Epidermal melanocyte (primary cell): ENCODE results near the gene LRRK1.

Experiments used
- DNase-seq: peaks from one replicate; pipeline ENCODE4 v3.0.0; 2011; ENCODE audit warnings: low spot score; ENCODE audit not compliant: insufficient read length

Gene LRRK1

GRCh38 chr15:101108791-101109190 lies 189.6 kb downstream of the LRRK1 start:
- DNase-seq: no peak

DNA sequence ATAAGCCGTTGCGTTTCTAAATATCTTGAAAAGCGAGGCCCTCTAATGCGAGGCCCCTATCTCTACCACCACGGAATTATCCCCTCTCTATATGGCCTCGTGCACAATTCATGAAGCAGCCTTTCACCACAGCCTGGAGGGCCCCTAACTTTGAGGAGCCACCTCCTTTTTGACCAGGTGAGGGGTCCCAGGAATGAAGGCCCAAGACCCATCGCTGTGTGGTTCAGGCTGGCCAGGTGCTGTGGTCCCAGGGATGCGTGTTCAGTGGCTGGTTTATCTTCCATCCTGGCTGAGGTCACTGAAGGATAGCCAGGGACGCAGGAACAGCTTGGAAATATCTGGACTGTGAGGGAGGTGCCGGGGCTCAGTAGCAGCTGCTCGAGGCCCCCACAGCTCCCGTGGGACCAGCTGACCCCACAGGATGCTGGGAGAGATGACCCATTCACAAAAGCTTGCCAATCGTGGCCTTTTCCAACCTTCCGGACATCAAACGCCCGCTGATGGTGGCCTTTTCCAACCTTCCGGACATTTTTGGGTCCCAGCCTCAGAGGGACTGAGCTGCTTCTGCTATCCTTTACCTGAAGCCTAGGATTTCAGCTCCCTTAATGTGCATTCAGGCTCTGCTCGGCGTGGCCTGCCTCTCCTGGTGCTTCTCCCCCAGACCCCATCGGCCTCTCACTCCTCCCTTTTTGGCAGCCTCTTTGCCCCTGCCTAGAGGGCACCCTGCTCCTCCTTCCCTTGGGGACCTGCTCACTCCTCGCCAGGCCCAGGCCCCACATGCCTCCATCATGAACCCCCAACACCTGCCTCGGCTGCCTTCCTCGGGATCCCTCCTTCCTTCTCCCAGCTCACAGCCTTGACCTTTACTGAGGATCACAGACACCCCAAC lies 191.8 kb downstream of the LRRK1 start:
- no peak for DNase-seq

GRCh38 chr15:101111570-101112262 lies 192.6 kb downstream of the LRRK1 start:
- no peak for DNase-seq

DNA sequence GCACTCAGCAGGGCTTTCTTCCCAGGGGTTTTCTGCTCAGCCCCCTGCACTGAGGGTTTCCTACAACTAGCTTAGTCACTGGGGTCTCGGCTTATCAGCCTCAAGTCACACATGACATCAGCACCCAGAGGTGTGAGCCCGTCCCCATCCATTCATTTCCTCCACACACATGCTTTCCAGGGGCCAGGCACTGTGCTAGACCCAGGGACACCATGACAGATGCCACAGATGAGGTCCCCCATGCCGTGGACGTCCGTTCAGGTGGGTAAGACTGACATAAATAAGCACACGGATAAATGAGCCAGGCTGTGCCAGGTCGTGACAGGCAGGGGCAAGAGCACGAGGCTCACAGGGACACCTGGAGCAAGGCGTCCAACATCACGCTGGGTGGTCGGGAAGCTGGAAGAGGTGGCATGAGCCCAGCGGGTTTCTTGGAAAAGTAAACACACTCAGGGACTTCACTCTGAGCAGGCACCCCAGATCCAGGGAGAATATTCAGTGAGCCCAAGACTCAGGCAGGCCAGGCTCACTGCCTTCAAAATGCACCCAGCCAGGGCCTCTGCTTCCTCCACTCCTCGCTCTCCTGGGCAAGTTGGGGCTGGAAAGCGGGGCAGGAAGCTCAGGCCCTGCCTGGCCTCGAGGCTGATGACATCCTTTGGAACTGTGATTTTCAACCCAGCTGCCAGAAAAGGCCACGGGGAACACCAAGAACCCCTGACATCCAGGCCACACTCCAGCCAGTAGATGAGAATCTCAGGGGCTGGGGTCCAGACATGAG lies 193.4 kb downstream of the LRRK1 start:
- no peak for DNase-seq

DNA sequence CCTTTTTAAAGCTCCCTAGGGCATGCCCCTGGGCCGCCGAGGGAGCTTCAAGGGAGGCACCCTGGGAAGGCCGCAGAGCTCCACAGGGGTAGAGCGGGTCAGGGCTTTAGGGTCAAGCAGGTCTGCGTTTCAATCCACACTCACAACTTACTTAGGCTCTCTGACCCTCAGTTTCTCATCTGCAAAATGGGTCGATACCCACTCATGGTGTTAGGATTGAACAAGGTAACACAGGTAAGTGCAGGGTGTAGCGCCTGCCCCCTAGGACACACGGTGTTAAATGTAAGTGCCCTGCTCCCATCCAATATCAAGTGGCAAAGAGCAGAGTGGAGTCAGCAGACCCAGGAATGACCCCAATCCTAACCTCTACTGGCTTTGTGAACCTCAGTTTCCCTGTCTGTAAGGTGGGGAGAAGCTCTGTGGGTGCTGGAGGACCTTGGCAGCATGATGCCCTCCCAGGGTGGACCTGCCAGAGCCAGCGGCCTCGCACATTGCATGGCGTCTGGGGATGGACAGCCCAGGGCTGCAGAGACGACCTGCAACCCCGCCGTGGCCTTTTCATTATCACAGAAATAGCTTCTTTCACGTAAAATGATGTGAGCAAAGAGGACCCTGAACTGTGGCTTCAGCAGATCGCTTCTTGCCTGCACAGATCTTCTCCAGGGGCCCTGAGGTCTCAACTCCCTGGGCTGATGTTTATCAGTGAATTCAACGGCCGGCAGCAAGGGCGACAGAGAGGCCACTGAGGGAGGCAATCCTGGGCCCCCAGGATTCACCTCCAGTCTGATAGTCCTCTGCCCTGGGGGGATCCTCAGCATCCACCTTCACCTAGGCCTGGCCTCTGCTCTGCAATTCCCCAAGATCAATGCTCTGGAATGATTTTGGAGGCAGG lies 194.2 kb downstream of the LRRK1 start:
- no peak for DNase-seq

DNA sequence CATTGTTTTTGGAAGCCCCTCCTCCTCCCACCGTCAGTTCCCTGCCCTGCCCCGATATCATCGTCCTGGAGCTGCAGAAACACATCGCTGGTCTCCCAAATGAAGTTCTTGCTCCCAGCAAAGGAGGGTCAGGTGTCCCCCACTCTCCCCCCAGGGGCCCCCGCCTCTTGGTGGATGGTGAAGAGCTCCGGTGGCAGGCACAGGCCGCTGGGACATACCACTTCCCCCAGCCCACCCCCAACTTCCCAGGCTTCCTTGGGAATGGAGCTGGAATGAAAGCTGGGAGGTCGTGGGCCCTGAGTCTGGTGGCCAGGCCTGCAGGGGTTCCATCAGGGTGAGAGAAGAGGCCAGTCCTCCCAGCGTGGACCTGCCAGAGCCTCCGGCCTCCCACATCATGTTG lies 195.0 kb downstream of the LRRK1 start:
- no peak for DNase-seq

- DNase-seq: no peak
These were observed 195.5 kb downstream of the LRRK1 start for GRCh38 chr15:101114610-101115009.

GRCh38 chr15:101115393-101115785 lies 196.2 kb downstream of the LRRK1 start:
- no peak for DNase-seq

- no peak for DNase-seq
These were observed 196.9 kb downstream of the LRRK1 start for GRCh38 chr15:101115786-101116680.

GRCh38 chr15:101116681-101116976 lies 197.5 kb downstream of the LRRK1 start:
- no peak for DNase-seq

DNA sequence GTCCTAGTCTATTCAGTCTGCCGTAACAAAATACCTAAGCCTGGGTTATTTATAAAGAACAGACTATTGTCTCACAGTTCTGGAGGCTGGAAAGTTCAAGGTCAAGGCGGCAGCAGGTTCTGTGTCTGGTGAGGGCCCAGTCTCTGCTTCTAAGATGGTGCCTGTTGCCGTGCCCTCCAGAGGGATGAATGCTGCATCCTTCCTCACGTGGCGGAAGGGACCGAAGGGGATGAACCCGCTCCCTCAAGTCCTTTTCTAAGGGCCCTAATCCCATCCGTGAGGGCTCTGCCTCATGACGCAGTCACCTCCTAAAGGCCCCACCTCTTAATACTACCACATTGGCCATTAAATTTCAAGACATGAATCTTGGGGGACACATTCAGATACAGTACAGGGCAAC lies 199.0 kb downstream of the LRRK1 start:
- no peak for DNase-seq

DNA sequence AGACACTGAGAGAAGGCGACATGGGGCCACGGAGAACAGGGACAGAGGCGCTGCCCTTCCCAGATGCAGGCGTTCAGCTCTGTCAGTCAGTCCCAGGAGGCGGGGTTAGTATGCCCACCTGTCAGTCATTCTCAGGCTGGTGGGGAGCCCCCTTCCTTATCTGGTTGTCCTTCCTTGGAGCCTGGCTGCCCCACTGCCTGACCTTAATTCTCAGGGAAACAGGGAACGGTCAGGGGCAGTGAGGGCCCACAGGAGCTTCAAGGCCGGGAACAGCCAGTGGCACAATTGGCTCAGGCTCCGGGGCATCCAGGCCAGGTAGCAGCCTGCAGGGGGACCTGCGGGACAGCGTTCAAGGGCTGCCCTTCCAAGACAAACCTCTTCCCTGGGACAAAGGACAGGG lies 199.5 kb downstream of the LRRK1 start:
- DNase-seq: no peak

DNA sequence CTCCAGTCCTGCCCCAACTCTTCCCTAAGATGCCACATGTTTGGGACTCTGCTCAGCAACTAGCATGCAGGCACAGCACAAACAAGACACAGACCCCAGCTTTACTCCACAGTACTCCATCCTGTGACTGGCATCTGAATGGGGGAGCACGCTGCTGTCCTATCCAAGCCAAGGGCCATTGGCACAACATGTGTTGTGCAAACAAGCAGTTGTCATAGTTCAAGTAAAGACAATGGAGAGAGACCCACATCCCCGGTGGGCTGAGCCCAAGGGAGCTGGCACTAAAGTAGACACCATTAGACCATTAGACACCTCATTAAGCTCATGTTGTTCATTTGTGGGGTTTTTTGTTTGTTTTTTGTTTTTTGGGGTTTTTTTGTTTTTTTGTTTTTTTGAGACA lies 200.0 kb downstream of the LRRK1 start:
- no peak for DNase-seq
